Measurements from ENCODE around the gene GARIN5A.

- TF ChIP-seq POLR2A (IDR thresholded peaks at IDR 0.05) = no peak
- TF ChIP-seq CTCF (IDR thresholded peaks at IDR 0.05) = no peak
Measured at GRCh38 chr19:50437862-50438449, 38.7 kb downstream of the GARIN5A start.
